A549 (cell line): ENCODE measurements around the gene LY6G6C. TPM values are rescaled to one million over a fixed set of nuclear protein-coding genes. Genes with fewer than 3 reads are reported as not detected.

Experiments
- ATAC-seq, 2 experiments: fragments of 200-7000 bp in 1 of 2; fragments of >200 bp in 1 of 2; cut with Nextera tagmentation in 1 of 2; cut with Tn5 transposase in 1 of 2; 3 replicates each; pipeline versions ENCODE4 v1.8.0 to v1.9.1; 2018 to 2020; ENCODE audit warnings: mild to moderate bottlenecking in 1 of 2, moderate library complexity in 1 of 2
- CTCF ChIA-PET: fragments of 300-600 bp; sonication (Branson Sonifier 250); formaldehyde crosslinking; extraction: SDS; loops from one replicate; lab custom pipeline; 2021; ENCODE audit warnings: antibody characterized with exemption, inconsistent platforms; lab: Yijun Ruan, JAX
- POLR2A ChIA-PET: fragments of 350-600 bp; formaldehyde crosslinking; extraction: SDS; loops from one replicate; lab custom pipeline; 2021; ENCODE audit warnings: antibody characterized with exemption, inconsistent platforms; lab: Yijun Ruan, JAX
- DNase-seq, 2 experiments: peaks; one replicate each; pipeline versions ENCODE4 v3.0.0 to v3.0.0-alpha.2; 2011 to 2016; ENCODE audit warnings: low read depth in 1 of 2, low spot score in 1 of 2
- FAIRE-seq: peaks from 2 replicates; lab custom pipeline; 2011; peaks lifted over from hg19 to GRCh38; lab: Jason Lieb, UNC
- H3K27ac ChIP-seq, 2 experiments: fragments of >200 bp; sonication (Bioruptor Twin); formaldehyde crosslinking; 3 replicates each; pipeline ENCODE4 v1.5.1; 2016 to 2017
- H3K4me1 ChIP-seq: fragments of >200 bp; sonication (Bioruptor Twin); formaldehyde crosslinking; 3 replicates; pipeline ENCODE4 v1.6.1; 2016
- H3K4me2 ChIP-seq: fragments of >200 bp; sonication (Bioruptor Twin); formaldehyde crosslinking; 3 replicates; pipeline ENCODE4 v1.6.1; 2016
- H3K4me3 ChIP-seq: fragments of >200 bp; sonication (Bioruptor Twin); formaldehyde crosslinking; 3 replicates; pipeline ENCODE4 v1.5.1; 2016
- H3K9me3 ChIP-seq: fragments of >200 bp; sonication (Bioruptor Twin); formaldehyde crosslinking; 3 replicates; pipeline ENCODE4 v1.6.1; 2016
- BHLHE40 ChIP-seq: IDR thresholded peaks from 2 replicates; pipeline ENCODE4 v1.6.1; 2012; ENCODE audit warnings: low read depth, low read length, inconsistent platforms
- CBX2 ChIP-seq: fragments of 200-600 bp; sonication (generic); IDR thresholded peaks from 2 replicates; pipeline ENCODE4 v1.6.1; 2016; ENCODE audit warnings: low read depth, mild to moderate bottlenecking, borderline replicate concordance
- CBX8 ChIP-seq: fragments of 200-600 bp; sonication (generic); IDR thresholded peaks from 2 replicates; pipeline ENCODE4 v1.6.1; 2016
- CEBPB ChIP-seq, 2 experiments: fragments of >200 bp in 1 of 2; sonication (Bioruptor Twin) in 1 of 2; formaldehyde crosslinking in 1 of 2; IDR thresholded peaks; 2 replicates each; pipeline ENCODE4 v1.6.1; 2012 to 2016
- EHF ChIP-seq: fragments of 250-450 bp; sonication (Bioruptor Pico); IDR thresholded peaks from 2 replicates; pipeline ENCODE4 v1.5.0; 2020; ENCODE audit warnings: mild to moderate bottlenecking
- FOSB ChIP-seq: fragments of 250-450 bp; sonication (Bioruptor Pico); IDR thresholded peaks from 2 replicates; pipeline ENCODE4 v1.5.0; 2020; ENCODE audit warnings: mild to moderate bottlenecking, moderate library complexity
- FOXS1 ChIP-seq: fragments of 250-450 bp; sonication (Bioruptor Pico); IDR thresholded peaks from 2 replicates; pipeline ENCODE4 v1.5.0; 2020; ENCODE audit warnings: mild to moderate bottlenecking, moderate library complexity
- GATA3 ChIP-seq: IDR thresholded peaks from 2 replicates; pipeline ENCODE4 v1.6.1; 2012; ENCODE audit warnings: borderline replicate concordance
- HDAC2 ChIP-seq: fragments of 200-600 bp; sonication (generic); IDR thresholded peaks from 2 replicates; pipeline ENCODE4 v1.6.1; 2016
- HEYL ChIP-seq: fragments of 250-450 bp; sonication (Bioruptor Pico); IDR thresholded peaks from 2 replicates; pipeline ENCODE4 v1.8.0; 2021; ENCODE audit warnings: mild to moderate bottlenecking, moderate library complexity
- HOXA7 ChIP-seq: fragments of 250-450 bp; sonication (Bioruptor Pico); IDR thresholded peaks from 2 replicates; pipeline ENCODE4 v1.5.0; 2020; ENCODE audit warnings: mild to moderate bottlenecking, moderate library complexity
- HOXB5 ChIP-seq: fragments of 250-450 bp; sonication (Bioruptor Pico); IDR thresholded peaks from 2 replicates; pipeline ENCODE4 v1.5.0; 2020; ENCODE audit warnings: mild to moderate bottlenecking, moderate library complexity
- JUN ChIP-seq, 2 experiments: fragments of >200 bp; sonication (Bioruptor Twin); formaldehyde crosslinking; IDR thresholded peaks; 2 replicates in 1 of 2; 3 replicates in 1 of 2; pipeline ENCODE4 v1.6.1; 2016 to 2017
- JUNB ChIP-seq: fragments of >200 bp; sonication (Bioruptor Twin); formaldehyde crosslinking; IDR thresholded peaks from 2 replicates; pipeline ENCODE4 v1.6.1; 2016
- MYC ChIP-seq: IDR thresholded peaks from 2 replicates; pipeline ENCODE4 v1.6.1; 2012; ENCODE audit warnings: mild to moderate bottlenecking, inconsistent platforms, low read length, improper control_type of control experiment, borderline replicate concordance
- NFE2L2 ChIP-seq: fragments of 150-350 bp; conservative IDR thresholded peaks from 2 replicates; pipeline ENCODE4 v1.6.1; 2014; ENCODE audit warnings: low read length
- SMC3 ChIP-seq: fragments of >200 bp; sonication (Bioruptor Twin); formaldehyde crosslinking; IDR thresholded peaks from 3 replicates; pipeline ENCODE4 v1.6.1; 2018; ENCODE audit warnings: inconsistent platforms
- TFCP2L1 ChIP-seq: fragments of 250-450 bp; sonication (Bioruptor Pico); IDR thresholded peaks from 2 replicates; pipeline ENCODE4 v1.5.0; 2021; ENCODE audit warnings: mild to moderate bottlenecking
- ZC3H11A ChIP-seq: fragments of 450-650 bp; IDR thresholded peaks from 2 replicates; pipeline ENCODE4 v1.6.1; 2014; ENCODE audit warnings: antibody characterized with exemption, mild to moderate bottlenecking
- ZSCAN20 ChIP-seq: fragments of 250-450 bp; sonication (Bioruptor Pico); IDR thresholded peaks from 2 replicates; pipeline ENCODE4 v1.8.0; 2022; ENCODE audit warnings: mild to moderate bottlenecking, moderate library complexity
- WGBS: methylation state at CpG from one replicate; pipeline ENCODE4 v1.1.6; 2017; ENCODE audit errors: missing lambda C conversion rate; 5-methylcytosine and 5-hydroxymethylcytosine counted together
- polyA plus RNA-seq, 4 experiments: library from polyadenylated mRNA; depleted of rRNA in 3 of 4; stranded (reverse); fragments of >200 nt; fragmentation: RNase III in 1 of 4; extraction: RNeasy Plus Mini Kit Qiagen cat#74134 plus additional on column Dnase treatment in 1 of 4; gene quantifications; 2 replicates in 3 of 4; 3 replicates in 1 of 4; pipeline ENCODE4 v1.2.3, GENCODE V29; 2011 to 2017
- TF ChIP-seq, protein P1 (sequence below): fragments of 450-650 bp; IDR thresholded peaks from 2 replicates; pipeline ENCODE4 v1.6.1; 2014; ENCODE audit warnings: antibody characterized with exemption
- TF ChIP-seq, protein P2 (sequence below): fragments of 250-450 bp; sonication (Bioruptor Pico); IDR thresholded peaks from 2 replicates; pipeline ENCODE4 v1.5.0; 2021; ENCODE audit warnings: mild to moderate bottlenecking, moderate library complexity, borderline replicate concordance
- TF ChIP-seq, protein P3 (sequence below): IDR thresholded peaks from 2 replicates; pipeline ENCODE4 v1.6.1; 2012; ENCODE audit warnings: low read depth, borderline replicate concordance
- TF ChIP-seq, protein P4 (sequence below): fragments of 250-450 bp; sonication (Bioruptor Pico); IDR thresholded peaks from 2 replicates; pipeline ENCODE4 v1.5.0; 2020; ENCODE audit warnings: low read depth, mild to moderate bottlenecking, moderate library complexity

Gene LY6G6C
- polyA plus RNA-seq, 2 of the 4 experiments (the other 2 are of a cell fraction) = 0.08 to 0.21 TPM

DNA sequence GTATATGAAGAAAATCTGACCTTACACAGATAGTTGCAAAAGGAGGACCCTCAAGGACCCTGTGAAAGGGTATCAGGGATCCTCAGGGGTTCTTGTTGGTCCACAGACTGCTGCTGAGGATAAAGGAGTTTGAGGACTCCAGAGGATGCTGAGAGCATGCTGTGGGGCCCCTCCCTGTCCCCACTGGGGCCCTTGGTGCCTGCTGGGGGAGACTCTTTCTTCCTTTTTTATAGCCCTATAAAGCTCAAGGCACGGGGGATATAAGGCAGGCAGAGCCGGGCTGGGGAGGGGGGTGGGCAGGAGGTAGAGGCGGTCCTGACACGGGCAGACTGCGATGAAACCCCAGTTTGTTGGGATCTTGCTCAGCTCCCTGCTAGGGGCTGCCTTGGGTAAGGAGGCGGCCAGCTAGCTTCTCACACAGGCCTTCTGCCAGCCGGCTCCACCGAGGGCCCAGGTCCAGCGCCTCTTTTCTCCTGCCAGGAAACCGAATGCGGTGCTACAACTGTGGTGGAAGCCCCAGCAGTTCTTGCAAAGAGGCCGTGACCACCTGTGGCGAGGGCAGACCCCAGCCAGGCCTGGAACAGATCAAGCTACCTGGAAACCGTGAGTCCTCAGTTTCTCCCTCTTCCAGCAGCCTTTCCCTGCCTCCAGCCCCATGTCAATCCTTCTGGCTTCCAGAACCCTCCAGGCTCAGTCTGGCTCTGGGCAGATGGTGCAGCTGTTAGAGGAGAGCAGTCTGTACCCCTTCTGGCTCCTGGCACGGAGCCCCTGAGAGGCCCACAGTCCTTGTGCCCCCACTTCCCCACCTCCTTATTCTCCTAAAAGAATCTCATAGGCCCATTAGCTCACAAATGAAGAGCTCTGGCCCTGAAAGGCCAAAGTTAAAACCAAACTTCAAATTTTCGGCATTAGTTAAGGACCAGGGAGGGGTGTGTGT is 6.3 kb downstream of the LY6G6C start, which contains the start of gene LY6G6D:
LY6G6D (plus strand) TSS at position 327 of the 937 bp plus-strand sequence; CDS start at position 335, 8 bp downstream.
- FAIRE-seq (no peak), ATAC-seq (no peak), DNase-seq (no peak)
- ChIA-PET CTCF (interaction anchor here (1.7 to 2.0 kb wide), 2 partner anchors 8 to 14 kb away, joined by 5 to 6 read pairs; partner anchors contain the start of genes DDAH2 and MPIG6B), POLR2A (no interaction called here)
- 85% methylated on average over 15 of the region's 16 CpGs for WGBS
- H3K4me3 ChIP-seq = no peak within 1 kb of the TSS
- H3K9me3 ChIP-seq = no peaks in the 10 kb centered on the region
- no peak within 1 kb of the TSS for H3K27ac ChIP-seq
- no peak within 1 kb of the TSS for H3K4me2 ChIP-seq
- H3K4me1 ChIP-seq = 0 out of 3 replicates have a peak, but pooled peaks cover 3% of the 10 kb centered on the region
- TF ChIP-seq NFE2L2 = no peak
- TF ChIP-seq, all 56 proteins: peak for 0

DNA sequence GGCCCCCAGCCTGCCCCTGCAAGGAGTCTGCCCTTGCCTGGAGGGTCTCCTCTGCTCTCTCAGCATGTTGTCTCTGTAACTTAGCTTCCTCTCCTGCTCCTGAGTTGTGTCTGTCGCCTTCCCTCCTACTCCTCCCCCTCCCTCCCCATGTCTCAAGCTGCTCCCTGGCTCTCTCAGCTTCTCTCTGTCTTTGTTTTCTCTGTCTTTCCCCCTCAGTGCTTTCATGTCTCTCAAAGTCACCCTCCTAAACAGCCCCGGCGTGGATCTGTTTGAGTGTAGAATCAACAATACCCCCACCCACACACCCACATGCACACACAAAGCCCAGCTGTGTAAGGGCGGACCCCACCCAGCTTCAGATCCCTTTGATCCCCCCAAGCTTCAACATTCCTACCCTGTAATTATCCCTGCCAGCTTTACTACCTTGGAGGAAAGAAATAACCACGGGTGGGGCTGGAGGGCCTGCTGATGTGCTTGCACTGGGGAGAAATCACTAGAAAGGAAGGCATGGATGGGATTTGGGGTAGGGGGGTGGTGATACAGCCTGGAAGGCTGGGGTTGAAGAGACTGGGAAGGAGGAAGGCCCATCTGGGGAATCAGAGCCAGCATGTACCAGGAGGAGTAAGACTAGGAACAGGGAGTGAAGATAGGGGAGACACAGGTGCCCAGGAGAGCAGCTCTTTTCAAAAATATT is 7.4 kb downstream of the LY6G6C start:
- 0 out of 3 replicates have a peak, but pooled peaks cover 3% of the 10 kb centered on the region for H3K4me1 ChIP-seq
- CTCF ChIA-PET = interaction anchor here (1.3 to 2.0 kb wide), 4 partner anchors 10 to 45 kb away, joined by 3 to 6 read pairs (median 4); partner anchors contain the start of genes DDAH2 and MPIG6B
- ATAC-seq = no peak
- H3K9me3 ChIP-seq = no peaks in the 10 kb centered on the region
- no peak for TF ChIP-seq JUN (IDR thresholded peaks at IDR 0.05)
- no peak for TF ChIP-seq CBX8
- TF ChIP-seq HDAC2 = no peak
- no peak for TF ChIP-seq GATA3
- no peak for TF ChIP-seq TFCP2L1 (CRISPR knock-in tag)
- no peak for TF ChIP-seq FOSB (CRISPR knock-in tag)
- no peak for TF ChIP-seq MYC
- no peak for TF ChIP-seq ZC3H11A
- no peak for TF ChIP-seq HOXB5 (CRISPR knock-in tag)
- no peak for TF ChIP-seq SMC3
- DNase-seq = no peak
- WGBS = 58% methylated on average over 5 of the region's 5 CpGs
- H3K4me2 ChIP-seq = no peak overlapping the region
- no peak overlapping the region for H3K27ac ChIP-seq
- H3K4me3 ChIP-seq = no peak overlapping the region
- no peak for FAIRE-seq
- POLR2A ChIA-PET = no interaction called here

DNA sequence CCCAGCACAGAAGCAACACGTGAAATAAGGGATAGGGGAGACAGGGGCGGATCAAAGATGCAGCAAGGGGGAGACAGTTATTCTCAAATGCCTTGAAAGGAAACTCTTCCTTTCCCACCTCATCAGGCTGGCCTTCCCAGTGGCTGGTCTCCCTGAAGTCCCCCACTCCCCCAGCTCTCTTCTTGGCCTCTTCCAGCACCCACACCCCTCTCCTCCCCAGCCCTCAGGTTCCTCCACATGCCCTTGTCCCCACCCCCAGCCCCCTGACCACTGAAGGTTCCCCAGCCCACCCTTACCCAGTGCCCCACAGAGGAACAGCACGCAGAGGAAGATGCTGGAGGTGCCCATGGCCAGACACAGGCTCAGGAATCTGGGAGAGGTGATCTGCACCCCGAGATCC is 8.1 kb downstream of the LY6G6C start:
- 0 out of 3 replicates have a peak, but pooled peaks cover 3% of the 10 kb centered on the region for H3K4me1 ChIP-seq
- FAIRE-seq (no peak), ATAC-seq (no peak), DNase-seq (no peak)
- ChIA-PET POLR2A (interaction anchor here (0.7 kb wide), 1 partner anchor 166 kb away, joined by 5 read pairs; the partner anchor contains the start of gene NFKBIL1), CTCF (interaction anchor here (1.3 to 1.7 kb wide), 3 partner anchors 10 to 45 kb away, joined by 3 to 6 read pairs (median 4); partner anchors contain the start of gene MPIG6B)
- H3K27ac ChIP-seq = no peak overlapping the region
- H3K9me3 ChIP-seq = no peaks in the 10 kb centered on the region
- no peak overlapping the region for H3K4me3 ChIP-seq
- WGBS = 79% methylated on average over 3 of the region's 4 CpGs
- no peak overlapping the region for H3K4me2 ChIP-seq
- TF ChIP-seq TFCP2L1 (CRISPR knock-in tag) (no peak), CEBPB (IDR thresholded peaks at IDR 0.05) (no peak), FOXS1 (no peak), EHF (CRISPR knock-in tag) (no peak), CBX2 (no peak), JUNB (no peak), BHLHE40 (no peak), SMC3 (no peak), HEYL (CRISPR knock-in tag) (no peak), GATA3 (no peak), ZSCAN20 (CRISPR knock-in tag) (no peak), HOXA7 (no peak)
- TF ChIP-seq, protein P1, sequence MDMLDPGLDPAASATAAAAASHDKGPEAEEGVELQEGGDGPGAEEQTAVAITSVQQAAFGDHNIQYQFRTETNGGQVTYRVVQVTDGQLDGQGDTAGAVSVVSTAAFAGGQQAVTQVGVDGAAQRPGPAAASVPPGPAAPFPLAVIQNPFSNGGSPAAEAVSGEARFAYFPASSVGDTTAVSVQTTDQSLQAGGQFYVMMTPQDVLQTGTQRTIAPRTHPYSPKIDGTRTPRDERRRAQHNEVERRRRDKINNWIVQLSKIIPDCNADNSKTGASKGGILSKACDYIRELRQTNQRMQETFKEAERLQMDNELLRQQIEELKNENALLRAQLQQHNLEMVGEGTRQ = no peak
- TF ChIP-seq, protein P2, sequence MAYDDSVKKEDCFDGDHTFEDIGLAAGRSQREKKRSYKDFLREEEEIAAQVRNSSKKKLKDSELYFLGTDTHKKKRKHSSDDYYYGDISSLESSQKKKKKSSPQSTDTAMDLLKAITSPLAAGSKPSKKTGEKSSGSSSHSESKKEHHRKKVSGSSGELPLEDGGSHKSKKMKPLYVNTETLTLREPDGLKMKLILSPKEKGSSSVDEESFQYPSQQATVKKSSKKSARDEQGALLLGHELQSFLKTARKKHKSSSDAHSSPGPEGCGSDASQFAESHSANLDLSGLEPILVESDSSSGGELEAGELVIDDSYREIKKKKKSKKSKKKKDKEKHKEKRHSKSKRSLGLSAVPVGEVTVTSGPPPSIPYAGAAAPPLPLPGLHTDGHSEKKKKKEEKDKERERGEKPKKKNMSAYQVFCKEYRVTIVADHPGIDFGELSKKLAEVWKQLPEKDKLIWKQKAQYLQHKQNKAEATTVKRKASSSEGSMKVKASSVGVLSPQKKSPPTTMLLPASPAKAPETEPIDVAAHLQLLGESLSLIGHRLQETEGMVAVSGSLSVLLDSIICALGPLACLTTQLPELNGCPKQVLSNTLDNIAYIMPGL (CRISPR knock-in tag) = no peak
- TF ChIP-seq, protein P3, sequence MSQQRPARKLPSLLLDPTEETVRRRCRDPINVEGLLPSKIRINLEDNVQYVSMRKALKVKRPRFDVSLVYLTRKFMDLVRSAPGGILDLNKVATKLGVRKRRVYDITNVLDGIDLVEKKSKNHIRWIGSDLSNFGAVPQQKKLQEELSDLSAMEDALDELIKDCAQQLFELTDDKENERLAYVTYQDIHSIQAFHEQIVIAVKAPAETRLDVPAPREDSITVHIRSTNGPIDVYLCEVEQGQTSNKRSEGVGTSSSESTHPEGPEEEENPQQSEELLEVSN = no peak
- TF ChIP-seq, protein P4, sequence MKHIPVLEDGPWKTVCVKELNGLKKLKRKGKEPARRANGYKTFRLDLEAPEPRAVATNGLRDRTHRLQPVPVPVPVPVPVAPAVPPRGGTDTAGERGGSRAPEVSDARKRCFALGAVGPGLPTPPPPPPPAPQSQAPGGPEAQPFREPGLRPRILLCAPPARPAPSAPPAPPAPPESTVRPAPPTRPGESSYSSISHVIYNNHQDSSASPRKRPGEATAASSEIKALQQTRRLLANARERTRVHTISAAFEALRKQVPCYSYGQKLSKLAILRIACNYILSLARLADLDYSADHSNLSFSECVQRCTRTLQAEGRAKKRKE (CRISPR knock-in tag) = no peak
